GM19468 (cell line): ENCODE results near the gene PKMYT1.
A peak's percentile ranks its signal among the peaks of the same experiment; 100 is the strongest.

Source experiments
- ATAC-seq: cut with Tn5 transposase; IDR thresholded peaks from one replicate; pipeline ENCODE4 v1.9.1; 2021; ENCODE audit warnings: mild to moderate bottlenecking, moderate library complexity, moderate number of reproducible peaks; ENCODE audit not compliant: unreplicated experiment; ENCODE audit errors: extremely low read depth

The PKMYT1 gene

GRCh38 chr16:3019594-3020246, 39.5 kb upstream of the PKMYT1 start:
- no peak for ATAC-seq

GRCh38 chr16:3017794-3018506, 37.7 kb upstream of the PKMYT1 start, which contains the start of gene CLDN6:
TSS of gene CLDN6 (minus strand) at chr16:3018183. CDS start at chr16:3016021, 2,162 bp downstream.
- ATAC-seq, result no peak

- ATAC-seq, result no peak
Measured at GRCh38 chr16:3017344-3017743, 37.1 kb upstream of the PKMYT1 start.

GRCh38 chr16:3015865-3016521, 35.7 kb upstream of the PKMYT1 start:
- no peak for ATAC-seq

DNA sequence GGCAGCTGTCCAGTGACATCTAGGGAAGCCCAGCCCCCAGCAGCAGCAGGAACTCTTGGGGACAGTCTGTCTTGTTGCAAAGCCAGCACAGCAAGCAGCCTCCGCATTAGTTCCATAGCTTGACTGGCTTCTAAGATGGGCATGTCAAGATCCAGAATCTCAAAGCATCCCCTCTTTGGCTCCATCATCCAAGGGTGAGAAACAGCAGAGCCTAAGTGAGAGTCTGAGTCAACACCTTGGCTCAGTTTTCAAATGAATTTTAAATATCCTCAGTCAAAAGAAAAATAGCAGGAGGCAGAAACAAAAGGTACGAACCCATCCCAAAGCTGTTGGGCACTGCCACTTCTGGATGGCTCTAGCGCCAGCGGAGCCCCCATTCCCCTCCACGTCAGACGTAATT, 34.7 kb upstream of the PKMYT1 start:
- ATAC-seq, result no peak

- no peak for ATAC-seq
Measured at GRCh38 chr16:3013998-3014690, 33.9 kb upstream of the PKMYT1 start.

GRCh38 chr16:3013491-3013951, 33.3 kb upstream of the PKMYT1 start:
- no peak for ATAC-seq

DNA sequence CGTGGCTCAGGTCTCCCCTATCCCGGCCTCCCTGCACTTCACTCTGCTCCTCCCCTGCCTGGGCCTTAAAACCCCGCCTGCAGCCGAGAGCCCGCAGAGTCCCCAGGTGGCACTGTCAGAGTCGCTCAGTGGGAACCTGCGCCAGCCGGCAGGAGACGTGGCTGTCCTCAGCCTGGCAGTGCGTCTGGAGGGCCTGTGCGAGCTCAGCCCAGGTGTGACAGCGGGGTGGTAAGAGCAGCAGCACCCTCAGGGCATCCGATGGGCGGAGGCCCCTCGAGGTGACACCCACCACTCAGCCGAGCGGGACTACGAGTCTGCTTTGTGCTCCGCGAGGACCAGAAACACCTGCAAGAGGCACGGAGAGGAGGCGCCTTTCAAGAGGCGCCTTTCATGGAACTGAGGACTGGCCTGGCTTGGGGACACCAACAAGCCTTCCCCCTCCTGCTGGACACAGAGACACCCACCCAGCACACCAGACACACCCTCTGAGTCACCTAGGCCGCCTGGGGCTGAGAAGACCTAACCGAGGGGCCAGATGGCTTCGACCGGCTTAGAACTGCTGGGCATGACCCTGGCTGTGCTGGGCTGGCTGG, 32.7 kb upstream of the PKMYT1 start, which contains the start of gene CLDN9:
TSS of gene CLDN9 (plus strand) at position 96 of the 593 bp plus-strand sequence. CDS start at position 536, 440 bp downstream.
- ATAC-seq, result no peak

DNA sequence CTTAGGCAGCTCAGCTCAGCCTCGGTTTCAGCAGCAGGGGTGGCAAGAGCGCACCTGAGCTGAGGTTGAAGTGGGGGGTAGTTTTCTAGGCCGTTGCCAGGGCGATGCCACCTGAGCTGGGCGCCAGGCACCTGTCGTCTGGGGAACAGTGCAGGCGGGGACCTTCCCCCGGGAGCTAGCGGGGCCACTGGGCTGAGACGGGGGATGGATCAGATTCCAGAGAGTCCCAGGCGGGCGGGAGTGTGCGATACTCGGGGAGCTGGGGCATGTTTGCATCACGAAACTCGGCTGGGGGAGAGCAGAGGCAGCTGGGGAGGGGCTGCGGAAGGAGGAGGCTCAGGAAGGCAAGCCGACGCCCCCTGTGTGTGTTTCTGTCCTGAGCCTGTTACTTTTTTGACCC, 32.0 kb upstream of the PKMYT1 start:
- no peak for ATAC-seq

GRCh38 chr16:3010510-3010909, 30.3 kb upstream of the PKMYT1 start:
- no peak for ATAC-seq

- no peak for ATAC-seq
Measured at GRCh38 chr16:3009568-3010390, 29.5 kb upstream of the PKMYT1 start.

GRCh38 chr16:3008690-3009037, 28.4 kb upstream of the PKMYT1 start:
- no peak for ATAC-seq

DNA sequence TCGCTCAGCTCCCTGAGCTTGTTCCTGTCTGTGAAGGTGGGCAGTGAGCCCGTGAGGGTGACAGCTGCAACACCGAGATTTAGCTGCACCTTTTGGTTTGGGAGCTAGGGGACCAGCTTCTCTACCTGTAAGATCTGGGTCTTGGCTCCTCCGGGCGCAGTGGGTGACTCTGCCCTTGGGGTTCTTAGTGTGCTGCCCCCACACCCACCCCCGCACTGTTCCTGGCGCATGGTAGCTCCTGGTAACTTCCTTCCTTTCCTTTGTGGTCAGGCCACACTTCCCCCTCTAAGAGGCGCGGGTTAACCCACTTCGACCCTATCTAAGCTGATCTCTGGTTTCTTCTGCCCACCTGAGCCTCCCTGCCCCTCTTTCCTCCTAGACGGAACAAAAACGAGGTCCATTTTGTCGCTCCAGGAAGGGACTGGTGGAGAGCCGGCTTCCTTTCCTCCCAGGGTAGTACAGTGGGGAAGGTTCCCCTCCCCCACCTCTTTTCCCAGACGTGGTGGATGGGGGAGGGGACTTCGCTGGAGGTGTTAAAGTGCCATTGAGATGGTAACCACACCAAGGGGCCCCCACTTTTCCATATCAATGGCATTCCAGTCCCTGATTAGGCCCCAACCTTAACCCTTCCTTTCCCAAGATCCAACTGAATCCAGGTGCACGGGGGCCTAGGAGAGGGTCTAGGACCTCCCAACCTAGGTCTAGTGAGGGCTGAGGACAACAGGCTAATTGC, 27.9 kb upstream of the PKMYT1 start:
- ATAC-seq, result no peak

- no peak for ATAC-seq
Measured at GRCh38 chr16:3007059-3007956, 27.1 kb upstream of the PKMYT1 start.

DNA sequence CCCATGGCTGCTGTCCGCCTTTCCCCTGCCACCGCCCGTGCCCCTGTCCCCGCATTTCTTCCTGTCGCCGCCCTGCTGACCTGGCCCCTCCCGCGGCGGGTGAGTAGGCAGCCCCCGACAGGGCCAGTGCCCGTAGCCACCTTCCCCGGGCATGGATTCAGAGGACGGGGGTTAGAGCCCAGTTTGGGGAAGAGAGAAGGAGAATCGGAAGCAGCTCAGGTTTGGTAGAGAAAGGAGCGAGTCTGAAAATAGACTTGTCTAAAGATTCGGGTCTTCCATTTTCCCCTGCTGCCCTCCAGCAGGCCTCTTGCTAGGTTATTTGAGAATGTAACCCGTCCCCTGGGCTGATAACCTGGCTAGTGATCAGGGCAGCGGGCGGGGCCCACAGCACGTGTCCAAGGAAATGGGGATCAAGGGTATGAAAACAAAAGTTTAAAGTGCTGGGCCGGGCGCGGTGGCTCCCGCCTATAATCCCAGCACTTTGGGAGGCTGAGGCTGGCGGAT, 24.6 kb upstream of the PKMYT1 start:
- no peak for ATAC-seq

- ATAC-seq, result no peak
Measured at GRCh38 chr16:3004319-3004718, 24.1 kb upstream of the PKMYT1 start.

- peak; percentile 89 for ATAC-seq
Measured at GRCh38 chr16:3003582-3004270, 23.5 kb upstream of the PKMYT1 start.
